ENCODE results near the gene ABRACL.
A peak's percentile ranks its signal among the peaks of the same experiment; 100 is the strongest.
"Not testable (repeated sequence)": the region's sequence is repeated elsewhere in the genome, so short reads cannot be mapped to it uniquely, and the experiment has no call there.

ABRACL gene

DNA sequence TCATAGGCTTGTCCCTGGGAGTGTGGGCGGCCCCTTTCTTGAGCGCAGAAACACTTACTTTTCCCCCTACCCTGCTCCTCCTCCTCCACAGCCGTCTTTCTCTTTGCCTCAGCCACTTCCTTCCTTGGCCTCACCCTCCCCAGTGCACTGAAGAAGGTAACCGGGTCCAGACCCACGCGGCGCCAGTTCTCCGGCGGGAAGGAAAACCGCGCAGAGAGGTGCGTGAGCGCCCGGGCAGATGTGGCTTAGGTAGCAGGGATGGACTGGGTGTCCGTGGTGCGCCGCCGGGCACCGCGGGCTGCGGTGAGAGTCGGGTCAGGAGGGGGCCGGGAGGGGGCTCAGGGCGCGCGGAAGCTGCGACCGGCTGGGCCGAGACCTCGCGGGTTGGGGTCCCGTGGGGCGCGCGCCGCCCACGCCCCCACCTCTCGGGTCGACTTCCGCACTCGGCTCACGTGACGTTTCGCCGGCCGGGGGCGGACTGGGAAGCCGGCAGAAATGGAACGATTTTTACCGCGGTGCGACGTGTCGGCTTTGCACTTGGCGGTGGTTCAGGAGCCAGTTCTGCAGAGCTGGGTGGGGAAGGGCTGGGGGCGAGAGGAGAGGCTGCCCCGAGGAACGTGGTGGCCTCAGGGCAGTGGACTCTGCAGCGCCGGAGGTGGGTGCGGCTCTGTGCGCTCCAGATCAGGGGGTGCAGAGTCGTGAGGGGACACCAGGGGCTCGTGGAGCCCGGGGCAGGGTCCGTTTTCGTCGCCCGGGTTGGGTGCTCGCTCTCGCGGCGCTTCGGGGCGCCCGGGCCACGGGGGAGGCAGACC, at the start of gene ABRACL:
TSS of gene ABRACL (plus strand) at position 88 of the 812 bp plus-strand sequence. CDS start 5,416 bp downstream, outside the sequence.
- no peak for FAIRE-seq

GRCh38 chr6:138979365-138979764, 49.2 kb upstream of the ABRACL start:
- FAIRE-seq: no peak

DNA sequence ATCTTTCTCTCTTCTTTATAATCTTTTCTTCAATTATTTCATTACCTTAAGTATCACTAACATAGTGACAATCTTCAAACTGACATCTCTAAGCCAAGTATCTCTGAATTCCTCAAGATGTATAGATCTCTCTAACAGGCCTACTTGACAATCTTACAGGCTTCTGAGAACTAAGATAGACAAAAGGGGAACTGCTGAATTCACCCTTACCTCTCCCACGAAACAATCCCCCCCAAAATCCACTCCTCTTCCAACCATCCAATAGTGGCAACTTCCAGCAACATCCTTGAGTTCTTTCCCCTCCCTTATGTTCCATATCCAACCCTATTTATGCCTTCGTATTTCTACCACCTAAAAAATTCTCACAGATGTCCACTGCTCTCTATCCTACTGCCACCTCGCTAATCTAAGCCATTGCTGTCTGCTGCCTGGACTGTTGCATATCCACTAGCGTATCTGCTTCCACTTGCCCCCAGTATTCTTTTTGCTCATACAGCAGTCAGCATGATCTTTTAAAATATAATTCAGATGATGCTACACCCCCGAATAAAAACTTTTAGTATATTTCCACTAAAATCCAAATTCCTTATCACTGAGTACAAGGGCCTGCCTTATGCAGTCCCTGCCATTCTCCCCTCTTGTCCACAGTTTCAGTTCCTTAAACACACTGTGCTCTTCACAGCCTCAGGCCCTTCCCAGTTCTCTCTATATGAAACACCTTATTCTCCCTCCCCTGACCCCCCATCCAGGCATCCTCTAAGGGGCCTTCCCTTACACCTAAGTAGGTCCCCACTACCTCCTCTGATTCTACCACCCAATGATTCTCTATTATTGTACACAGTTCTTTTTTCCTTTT, 48.5 kb upstream of the ABRACL start:
- FAIRE-seq: no peak

- FAIRE-seq: no peak
Observed at GRCh38 chr6:138981416-138981815, 47.1 kb upstream of the ABRACL start.

DNA sequence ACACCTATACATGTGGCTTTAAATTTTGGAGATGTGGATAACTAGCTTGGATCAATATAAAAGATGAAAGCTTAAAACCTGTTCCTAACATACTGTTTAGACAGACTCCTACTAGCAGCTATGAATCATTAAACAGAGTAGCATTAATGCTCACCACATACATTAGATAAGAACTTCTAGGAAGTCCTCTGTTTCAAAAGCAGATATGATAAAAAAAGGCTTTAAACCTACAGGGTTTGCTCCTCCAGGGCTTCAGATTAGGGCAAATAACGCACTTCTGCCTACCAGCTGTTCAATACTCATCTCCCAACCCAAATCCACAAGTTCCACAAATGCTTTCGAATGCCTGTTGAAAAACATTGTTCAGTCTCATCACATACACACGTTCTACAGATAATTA, 42.0 kb upstream of the ABRACL start:
- peak; percentile 9 for FAIRE-seq

DNA sequence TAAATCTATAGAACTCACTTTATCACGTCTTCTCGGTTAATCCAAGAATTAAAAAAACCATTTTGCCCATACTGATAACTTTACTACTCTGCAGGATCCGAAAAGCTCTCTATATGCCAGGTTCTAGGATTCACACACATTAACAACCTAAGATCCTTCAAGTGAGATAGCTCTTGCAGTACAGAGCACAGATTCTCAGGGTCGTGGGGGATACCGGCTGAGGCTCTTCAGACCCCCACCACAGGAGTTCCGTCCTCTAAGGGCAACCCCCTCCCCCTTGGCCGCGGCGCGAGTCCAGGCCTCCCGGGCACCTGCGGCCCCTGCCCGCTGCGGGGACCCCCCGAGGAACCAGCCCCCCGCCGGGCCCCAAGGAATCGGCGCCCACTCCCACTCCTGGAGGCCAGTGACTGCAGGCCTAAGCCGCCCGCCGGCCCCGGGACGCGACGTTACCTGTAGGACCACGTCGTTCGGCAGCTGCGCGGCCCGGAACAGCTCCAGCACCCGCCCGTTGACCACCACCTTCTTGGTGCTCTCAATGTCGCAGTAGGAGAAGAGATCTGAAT, 41.4 kb upstream of the ABRACL start:
- no peak for FAIRE-seq

DNA sequence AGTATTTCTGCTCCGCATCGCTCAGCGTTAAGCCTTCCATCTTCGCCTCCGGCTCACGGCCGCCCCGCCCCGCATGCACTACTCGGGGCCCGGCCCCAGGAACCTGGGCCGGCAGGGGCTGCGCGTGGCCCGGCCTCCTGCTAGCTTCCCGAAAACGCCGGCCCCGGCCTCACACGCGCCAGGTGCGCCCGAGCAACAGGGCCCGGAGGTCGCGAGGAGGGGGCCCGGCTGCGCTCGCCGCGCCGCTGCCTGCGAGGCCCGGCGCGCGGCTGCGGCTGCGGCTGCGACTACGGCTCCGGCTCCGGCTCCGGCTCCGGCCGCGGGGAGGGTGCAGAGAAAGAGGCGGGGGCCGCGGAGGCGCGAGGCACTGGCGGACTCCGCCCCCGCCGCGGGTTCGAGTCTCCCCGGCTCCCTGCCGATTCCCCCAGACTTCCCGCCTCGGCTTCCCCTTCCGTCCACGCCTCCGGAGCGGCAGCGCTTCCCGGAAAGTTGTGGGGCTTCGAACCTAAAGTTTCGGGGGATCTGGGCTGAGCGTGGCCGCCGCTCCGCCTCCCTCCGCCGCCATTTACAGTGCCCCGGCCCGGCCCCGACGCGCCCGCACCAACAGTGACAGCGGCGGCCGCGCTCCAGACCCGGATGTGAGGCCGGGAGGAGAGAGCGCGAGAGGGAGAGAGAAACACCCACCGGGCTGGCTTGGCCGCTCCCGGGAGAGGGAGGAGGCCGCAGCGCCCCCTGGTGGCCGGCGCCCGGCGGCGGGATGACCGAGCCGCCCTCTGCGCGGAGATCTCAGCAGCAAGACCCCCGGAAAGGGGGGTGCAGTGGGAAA, 40.7 kb upstream of the ABRACL start, which contains the start of gene REPS1:
TSS of gene REPS1 (minus strand) at position 611 of the 826 bp plus-strand sequence. CDS start at position 40, 571 bp downstream.
- no peak for FAIRE-seq

DNA sequence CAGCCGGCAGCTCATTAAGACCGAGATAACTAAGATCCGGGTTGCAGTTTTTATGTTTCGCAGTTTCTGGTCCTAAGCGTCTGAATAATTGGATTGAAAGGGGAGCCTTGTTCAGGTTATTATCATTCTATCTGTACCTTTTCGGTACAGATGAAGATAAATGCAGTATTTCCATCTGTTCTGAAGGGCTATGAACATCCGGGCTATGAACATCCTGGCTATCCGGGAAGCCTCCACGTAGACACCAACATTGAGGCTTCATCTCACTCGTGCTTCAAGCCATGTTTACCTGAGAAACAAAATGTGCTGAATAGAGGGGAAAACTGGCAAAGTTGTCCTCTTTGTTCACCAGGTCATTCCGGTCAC, 40.1 kb upstream of the ABRACL start:
- FAIRE-seq: no peak

GRCh38 chr6:138989098-138989983, 39.2 kb upstream of the ABRACL start:
- no peak for FAIRE-seq

DNA sequence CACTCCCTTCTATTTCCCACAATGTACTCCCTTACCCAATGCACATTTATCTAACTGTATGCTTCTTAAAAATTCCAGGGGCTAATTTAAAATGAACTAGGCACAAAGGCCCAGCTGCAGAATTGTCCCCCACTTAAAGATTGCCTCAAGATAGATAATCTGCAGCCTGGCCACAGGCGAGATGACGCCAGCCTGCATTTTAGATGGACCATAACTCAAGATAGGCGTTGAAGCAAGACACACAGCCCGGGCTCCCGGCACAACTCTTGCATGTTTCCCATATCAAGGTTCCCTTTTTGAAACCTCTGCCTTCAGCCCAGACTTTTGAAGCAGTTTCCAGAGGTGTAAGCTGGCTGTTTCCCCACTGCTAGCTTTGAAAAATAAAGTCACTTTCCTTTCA, 37.3 kb upstream of the ABRACL start:
- no peak for FAIRE-seq

GRCh38 chr6:138992965-138993364, 35.6 kb upstream of the ABRACL start:
- not testable (repeated sequence) for FAIRE-seq

DNA sequence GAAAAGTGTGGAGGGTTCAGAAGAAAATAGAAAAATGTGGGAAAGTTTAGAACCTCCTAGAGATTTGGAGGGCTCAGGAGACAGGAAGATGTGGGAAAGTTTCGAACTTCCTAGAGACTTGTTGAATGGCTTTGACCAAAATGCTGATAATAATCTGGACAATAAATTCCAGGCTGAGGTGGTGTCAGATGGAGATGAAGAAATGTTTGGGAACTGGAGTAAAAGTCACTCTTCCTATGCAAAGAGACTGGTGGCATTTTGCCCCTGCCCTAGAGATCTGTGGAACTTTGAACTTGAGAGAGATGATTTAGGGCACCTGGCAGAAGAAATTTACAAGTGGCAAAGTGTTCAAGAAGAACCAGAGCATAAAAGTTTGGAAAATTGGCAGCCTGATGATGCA, 35.1 kb upstream of the ABRACL start:
- FAIRE-seq: not testable (repeated sequence)

GRCh38 chr6:138996524-138996923, 32.0 kb upstream of the ABRACL start:
- FAIRE-seq: no peak

DNA sequence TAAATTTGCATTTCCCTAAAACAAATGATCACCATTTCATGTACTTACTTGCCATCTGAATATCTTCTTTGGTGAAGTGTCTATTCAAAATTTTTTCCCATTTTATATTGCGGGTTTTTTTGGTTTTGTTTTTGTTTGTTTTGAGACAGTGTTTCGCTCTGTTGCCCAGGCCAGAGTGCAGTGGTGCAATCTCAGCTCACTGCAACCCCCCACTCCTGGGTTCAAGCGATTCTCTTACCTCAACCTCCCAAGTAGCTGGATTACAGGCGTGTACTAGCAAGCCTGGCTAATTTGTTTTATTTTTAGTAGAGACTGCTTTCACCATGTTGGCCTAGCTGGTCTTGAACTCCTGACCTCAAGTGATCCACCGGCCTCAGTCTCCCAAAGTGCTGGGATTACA, 31.4 kb upstream of the ABRACL start:
- FAIRE-seq: no peak

- no peak for FAIRE-seq
Observed at GRCh38 chr6:138999949-139000725, 28.4 kb upstream of the ABRACL start.

- no peak for FAIRE-seq
Observed at GRCh38 chr6:139003751-139004150, 24.8 kb upstream of the ABRACL start.

- no peak for FAIRE-seq
Observed at GRCh38 chr6:139006477-139006876, 22.1 kb upstream of the ABRACL start.

GRCh38 chr6:139007428-139007827, 21.1 kb upstream of the ABRACL start:
- no peak for FAIRE-seq

DNA sequence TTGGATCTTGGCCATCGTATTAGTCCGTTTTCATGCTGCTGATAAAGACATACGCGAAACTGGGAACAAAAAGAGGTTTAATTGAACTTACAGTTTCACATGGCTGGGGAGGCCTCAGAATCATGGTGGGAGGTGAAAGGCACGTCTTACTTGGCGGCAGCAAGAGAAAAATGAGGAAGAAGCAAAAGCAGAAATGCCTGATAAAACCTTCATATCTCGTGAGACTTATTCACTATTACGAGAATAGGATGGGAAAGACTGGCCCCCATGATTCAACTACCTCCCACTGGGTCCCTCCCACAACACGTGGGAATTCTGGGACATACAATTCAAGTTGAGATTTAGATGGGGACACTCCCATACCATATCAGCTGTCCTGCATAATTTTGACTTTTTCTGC, 20.4 kb upstream of the ABRACL start:
- FAIRE-seq: no peak

DNA sequence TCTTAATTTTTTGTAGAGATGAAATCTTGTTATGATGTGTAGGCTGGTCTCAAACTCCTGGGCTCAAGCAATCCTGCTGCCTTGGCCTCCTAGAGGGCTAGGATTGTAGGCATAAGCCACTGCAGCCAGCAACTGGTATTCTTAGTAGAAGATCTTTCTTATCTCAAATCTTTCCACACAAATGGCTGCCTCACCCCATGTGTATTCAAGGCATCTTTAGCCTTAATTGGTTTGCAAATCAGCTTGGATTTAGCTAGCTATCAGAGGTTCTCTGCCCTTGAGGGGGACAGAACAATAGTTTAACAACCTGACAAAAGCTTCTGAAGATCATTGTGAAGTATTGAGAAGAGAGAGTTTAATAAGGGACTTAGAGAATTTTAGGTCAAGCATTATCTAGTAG, 17.9 kb upstream of the ABRACL start:
- no peak for FAIRE-seq

- no peak for FAIRE-seq
Observed at GRCh38 chr6:139011980-139012379, 16.6 kb upstream of the ABRACL start.
